HG02623 (cell line): ENCODE data around the gene ATG4C.
"Not testable (repeated sequence)": the region's sequence is repeated elsewhere in the genome, so short reads cannot be mapped to it uniquely, and the experiment has no call there.

Source experiments
- ATAC-seq: cut with Tn5 transposase; IDR thresholded peaks from one replicate; pipeline ENCODE4 v1.9.1; 2021; ENCODE audit warnings: moderate library complexity; ENCODE audit not compliant: unreplicated experiment

ATG4C gene, protein sequence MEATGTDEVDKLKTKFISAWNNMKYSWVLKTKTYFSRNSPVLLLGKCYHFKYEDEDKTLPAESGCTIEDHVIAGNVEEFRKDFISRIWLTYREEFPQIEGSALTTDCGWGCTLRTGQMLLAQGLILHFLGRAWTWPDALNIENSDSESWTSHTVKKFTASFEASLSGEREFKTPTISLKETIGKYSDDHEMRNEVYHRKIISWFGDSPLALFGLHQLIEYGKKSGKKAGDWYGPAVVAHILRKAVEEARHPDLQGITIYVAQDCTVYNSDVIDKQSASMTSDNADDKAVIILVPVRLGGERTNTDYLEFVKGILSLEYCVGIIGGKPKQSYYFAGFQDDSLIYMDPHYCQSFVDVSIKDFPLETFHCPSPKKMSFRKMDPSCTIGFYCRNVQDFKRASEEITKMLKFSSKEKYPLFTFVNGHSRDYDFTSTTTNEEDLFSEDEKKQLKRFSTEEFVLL

GRCh38 chr1:62783736-62784508 lies at the start of gene ATG4C:
TSS of gene ATG4C (plus strand) at chr1:62784132. CDS start at chr1:62803787, 19,655 bp downstream.
- peak; percentile 93 for ATAC-seq

DNA sequence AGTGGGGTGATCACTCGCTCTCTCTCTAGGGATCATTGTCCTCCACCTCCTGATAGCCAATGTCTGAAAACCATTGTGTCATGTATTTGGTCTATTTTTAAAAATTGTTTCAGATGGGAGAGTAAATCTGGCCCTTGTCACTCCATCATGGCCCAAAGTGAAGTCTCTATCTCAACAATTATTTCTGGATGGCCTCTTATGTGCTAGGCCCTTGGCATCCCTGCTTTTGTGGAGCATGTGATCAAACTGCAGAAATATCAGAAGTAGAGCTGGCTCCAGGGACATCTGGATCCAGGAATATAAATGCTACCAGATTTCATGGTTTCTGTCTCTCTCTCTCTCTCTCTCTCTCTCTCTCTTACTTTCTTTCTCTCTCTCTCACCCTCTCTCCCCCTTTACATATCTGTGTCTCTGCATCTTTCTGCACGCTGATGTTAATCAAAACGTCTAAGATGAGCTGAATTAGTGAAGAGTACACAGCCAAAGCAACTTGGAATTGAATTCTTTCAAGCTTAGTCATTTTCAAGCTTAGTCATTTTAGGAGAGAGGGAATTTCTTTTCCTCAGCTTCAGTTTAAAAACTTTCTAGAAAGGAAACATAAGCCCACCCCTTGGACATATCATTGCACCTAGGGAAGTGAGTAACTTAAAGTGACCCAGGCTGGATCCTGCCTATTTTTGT lies 48.3 kb upstream of the ATG4C start:
- ATAC-seq = no peak

- not testable (repeated sequence) for ATAC-seq
Observed at GRCh38 chr1:62740701-62741100, 43.2 kb upstream of the ATG4C start.

GRCh38 chr1:62744611-62745577 lies 39.0 kb upstream of the ATG4C start:
- ATAC-seq = no peak

- ATAC-seq = no peak
Observed at GRCh38 chr1:62746086-62746808, 37.7 kb upstream of the ATG4C start.

- no peak for ATAC-seq
Observed at GRCh38 chr1:62746809-62747138, 37.2 kb upstream of the ATG4C start.

GRCh38 chr1:62753031-62753965 lies 30.6 kb upstream of the ATG4C start:
- no peak for ATAC-seq

DNA sequence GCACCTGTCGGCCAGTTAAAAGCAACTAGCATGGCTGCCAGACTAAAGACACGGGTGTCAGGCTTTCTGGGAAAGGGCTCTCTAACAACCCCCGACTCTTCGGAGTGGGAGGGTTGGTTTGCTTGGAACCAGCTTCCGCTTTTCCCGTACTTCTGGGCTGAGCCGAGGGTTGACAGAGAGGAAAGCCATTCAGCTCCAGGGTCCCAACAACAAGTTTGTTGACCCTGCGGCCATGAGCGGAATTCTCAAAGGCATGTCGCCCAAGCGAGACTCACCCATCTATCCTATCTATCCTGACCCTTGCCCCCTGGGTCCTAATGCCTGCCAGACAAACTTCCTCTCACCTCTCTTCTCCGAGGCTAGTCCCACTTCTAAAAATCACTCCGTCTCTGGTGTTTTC lies 29.0 kb upstream of the ATG4C start:
- not testable (repeated sequence) for ATAC-seq

DNA sequence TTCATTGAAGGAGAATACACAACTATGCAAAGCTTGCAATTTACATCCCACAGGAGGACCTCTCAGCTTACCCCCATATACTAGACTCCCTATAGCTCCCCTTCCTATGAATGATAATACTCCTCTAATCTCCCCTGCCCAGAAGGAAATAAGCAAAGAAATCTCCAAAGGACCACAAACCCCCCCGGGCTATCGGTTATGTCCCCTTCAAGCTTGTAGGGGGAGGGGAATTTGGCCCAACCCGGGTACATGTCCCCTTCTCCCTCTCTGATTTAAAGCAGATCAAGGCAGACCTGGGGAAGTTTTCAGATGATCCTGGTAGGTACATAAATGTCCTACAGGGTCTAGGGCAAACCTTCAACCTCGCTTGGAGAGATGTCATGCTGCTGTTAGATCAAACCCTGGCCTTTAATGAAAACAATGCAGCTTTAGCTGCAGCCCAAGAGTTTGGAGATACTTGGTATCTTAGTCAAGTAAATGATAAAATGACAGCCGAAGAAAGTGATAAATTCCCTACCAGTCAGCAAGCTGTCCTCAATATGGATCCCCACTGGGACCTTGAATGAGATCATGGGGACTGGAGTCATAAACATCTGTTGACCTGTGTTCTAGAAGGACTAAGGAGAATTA lies 27.6 kb upstream of the ATG4C start:
- not testable (repeated sequence) for ATAC-seq

- not testable (repeated sequence) for ATAC-seq
Observed at GRCh38 chr1:62759232-62759875, 24.6 kb upstream of the ATG4C start.

DNA sequence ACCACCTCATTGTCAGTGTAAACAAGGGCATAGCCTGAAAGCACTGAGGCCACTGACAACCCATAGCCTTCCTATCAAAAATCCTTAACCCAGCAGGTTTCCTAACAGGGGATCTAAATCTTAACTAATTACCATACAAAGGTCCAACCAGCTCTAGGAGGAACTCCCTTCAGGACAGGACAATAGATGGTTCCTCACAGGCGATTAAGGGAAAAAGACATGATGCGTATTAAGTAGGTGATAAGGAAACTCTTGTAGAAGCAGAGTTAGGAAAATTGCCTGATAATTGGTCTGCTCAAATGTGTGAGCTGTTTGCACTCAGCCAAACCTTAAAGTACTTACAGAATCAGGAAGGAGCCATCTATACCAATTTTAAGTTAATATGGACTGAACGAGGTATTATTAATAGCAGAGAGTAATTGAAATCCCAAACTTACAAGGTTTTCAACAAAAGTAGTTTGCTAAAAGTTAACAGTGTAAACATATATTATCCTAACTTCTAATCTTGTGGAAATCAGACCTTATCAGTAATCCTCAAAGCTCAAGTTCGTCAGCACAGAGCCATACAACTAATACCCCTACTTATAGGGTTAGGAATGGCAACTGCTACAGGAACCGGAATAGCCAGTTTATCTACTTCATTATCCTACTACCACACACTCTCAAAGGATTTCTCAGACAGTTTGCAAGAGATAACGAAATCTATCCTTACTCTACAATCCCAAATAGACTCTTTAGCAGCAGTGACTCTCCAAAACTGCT lies 23.7 kb upstream of the ATG4C start:
- ATAC-seq = not testable (repeated sequence)

DNA sequence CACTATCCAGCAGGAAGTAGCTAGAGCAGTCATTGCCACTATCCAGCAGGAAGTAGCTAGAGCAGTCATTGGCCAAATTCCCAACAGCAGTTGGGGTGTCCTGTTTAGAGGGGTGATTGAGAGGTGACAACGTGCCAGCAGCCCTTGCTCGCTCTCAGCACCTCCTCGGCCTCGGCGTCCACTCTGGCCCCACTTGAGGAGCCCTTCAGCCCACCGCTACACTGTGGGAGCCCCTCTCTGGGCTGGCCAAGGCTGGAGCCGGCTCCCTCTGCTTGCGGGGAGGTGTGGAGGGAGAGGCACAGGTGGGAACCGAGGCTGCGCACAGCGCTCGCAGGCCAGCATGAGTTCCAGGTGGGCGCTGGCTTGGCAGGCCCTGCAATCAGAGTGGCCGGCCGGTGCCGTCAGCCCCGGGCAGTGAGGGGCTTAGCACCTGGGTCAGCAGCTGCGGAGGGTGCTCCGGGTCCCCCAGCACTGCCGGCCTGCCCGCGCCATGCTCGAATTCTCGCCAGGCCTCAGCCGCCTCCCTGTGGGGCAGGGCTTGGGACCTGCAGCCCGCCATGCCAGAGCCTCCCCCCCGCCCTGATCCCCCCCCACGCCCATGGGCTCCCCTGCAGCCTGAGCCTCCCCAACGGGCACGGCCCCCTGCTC lies 22.6 kb upstream of the ATG4C start:
- not testable (repeated sequence) for ATAC-seq

DNA sequence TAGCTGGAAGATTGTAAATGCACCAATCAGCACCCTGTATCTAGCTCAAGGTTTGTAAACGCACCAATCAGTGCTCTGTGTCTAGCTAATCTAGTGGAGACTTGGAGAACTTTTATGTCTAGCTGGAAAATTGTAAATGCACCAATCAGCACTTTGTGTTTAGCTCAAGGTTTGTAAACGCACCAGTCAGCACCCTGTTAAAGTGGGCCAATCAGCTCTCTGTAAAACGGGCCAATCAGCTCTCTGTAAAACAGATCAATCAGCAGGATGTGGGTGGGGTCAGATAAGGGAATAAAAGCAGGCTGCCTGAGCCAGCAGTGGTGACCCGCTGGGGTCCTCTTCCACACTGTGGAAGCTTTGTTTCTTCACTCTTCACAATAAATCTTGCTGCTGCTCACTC lies 21.9 kb upstream of the ATG4C start:
- not testable (repeated sequence) for ATAC-seq

GRCh38 chr1:62765981-62766380 lies 18.0 kb upstream of the ATG4C start:
- no peak for ATAC-seq

- ATAC-seq = not testable (repeated sequence)
Observed at GRCh38 chr1:62768551-62768950, 15.4 kb upstream of the ATG4C start.

GRCh38 chr1:62772607-62773295 lies 11.2 kb upstream of the ATG4C start:
- no peak for ATAC-seq
